Superior temporal gyrus (tissue), 1 donor: Measurements from ENCODE around the gene SLX4IP.

Experiments used
- DNase-seq: peaks from one replicate; pipeline ENCODE4 v3.0.0-alpha.2; 2016; ENCODE audit errors: extremely low spot score

Gene SLX4IP

GRCh38 chr20:10633718-10634117 lies 198.6 kb downstream of the SLX4IP start:
- no peak for DNase-seq

GRCh38 chr20:10634211-10634610 lies 199.1 kb downstream of the SLX4IP start:
- no peak for DNase-seq

GRCh38 chr20:10634683-10635411 lies 199.7 kb downstream of the SLX4IP start:
- DNase-seq, result no peak

GRCh38 chr20:10635476-10636208 lies 200.5 kb downstream of the SLX4IP start:
- DNase-seq, result no peak

GRCh38 chr20:10636326-10636818 lies 201.3 kb downstream of the SLX4IP start:
- no peak for DNase-seq

GRCh38 chr20:10637031-10637559 lies 202.0 kb downstream of the SLX4IP start:
- no peak for DNase-seq

- no peak for DNase-seq
Observed at GRCh38 chr20:10637563-10637962, 202.5 kb downstream of the SLX4IP start.

- DNase-seq, result peak; percentile 53
Observed at GRCh38 chr20:10639077-10639736, 204.1 kb downstream of the SLX4IP start.

GRCh38 chr20:10639737-10640556 lies 204.8 kb downstream of the SLX4IP start:
- DNase-seq, result peak; percentile 56

GRCh38 chr20:10640897-10641296 lies 205.8 kb downstream of the SLX4IP start:
- no peak for DNase-seq

GRCh38 chr20:10641467-10641866 lies 206.4 kb downstream of the SLX4IP start:
- DNase-seq, result no peak

- no peak for DNase-seq
Observed at GRCh38 chr20:10641893-10642292, 206.8 kb downstream of the SLX4IP start.

- DNase-seq, result no peak
Observed at GRCh38 chr20:10642856-10643559, 207.9 kb downstream of the SLX4IP start.

GRCh38 chr20:10643560-10643873 lies 208.4 kb downstream of the SLX4IP start:
- DNase-seq, result no peak

- DNase-seq, result no peak
Observed at GRCh38 chr20:10644458-10645204, 209.5 kb downstream of the SLX4IP start.

GRCh38 chr20:10645205-10645570 lies 210.1 kb downstream of the SLX4IP start:
- no peak for DNase-seq

GRCh38 chr20:10646006-10646405 lies 210.9 kb downstream of the SLX4IP start:
- DNase-seq, result no peak

- no peak for DNase-seq
Observed at GRCh38 chr20:10646886-10647420, 211.8 kb downstream of the SLX4IP start.

GRCh38 chr20:10647471-10647870 lies 212.4 kb downstream of the SLX4IP start:
- DNase-seq, result no peak

GRCh38 chr20:10647909-10648308 lies 212.8 kb downstream of the SLX4IP start:
- no peak for DNase-seq
